Measurements from ENCODE around the gene TSR1.

Gene TSR1

DNA sequence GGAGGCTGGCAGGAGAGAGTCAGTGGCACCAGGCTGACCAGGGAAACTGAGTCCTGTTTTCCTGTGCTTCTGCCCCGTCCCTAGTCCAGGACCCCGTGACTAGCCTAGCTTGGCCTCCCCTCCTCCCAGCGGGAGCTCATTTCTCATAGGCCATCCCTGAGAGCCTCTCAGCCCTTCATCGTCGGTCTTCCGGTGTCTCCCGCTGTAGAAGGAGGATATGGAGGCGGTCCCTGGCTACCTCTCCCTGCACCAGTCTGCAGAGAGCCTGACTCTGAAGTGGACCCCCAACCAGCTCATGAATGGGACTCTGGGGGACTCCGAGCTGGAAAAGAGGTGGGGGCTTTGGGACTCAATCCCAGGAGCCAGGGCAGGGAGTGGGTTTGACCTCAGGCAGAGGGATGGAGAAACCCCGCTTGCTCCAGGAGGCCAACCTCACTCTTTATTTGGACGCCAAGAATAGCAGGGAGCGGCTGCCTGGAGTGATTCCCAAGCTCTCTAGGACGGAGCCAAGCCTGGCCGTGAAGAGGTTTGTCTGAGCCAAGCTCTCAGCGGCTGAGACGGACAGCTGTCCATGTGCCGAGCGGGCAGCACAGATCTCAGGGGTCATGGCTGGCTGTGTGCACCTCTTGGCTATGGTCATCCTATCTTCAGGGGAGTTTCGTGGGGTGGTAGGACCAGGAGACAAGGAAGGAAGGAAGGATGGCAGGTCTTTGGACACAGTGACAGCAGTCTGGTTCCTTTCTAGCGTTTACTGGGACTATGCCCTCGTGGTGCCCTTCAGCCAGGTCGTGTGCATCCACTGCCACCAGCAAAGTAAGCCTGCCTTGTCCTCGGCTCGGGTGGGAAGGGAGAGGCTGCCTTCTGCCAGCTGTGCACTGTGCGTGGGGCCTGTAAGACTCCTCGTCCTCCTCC lies 27.9 kb upstream of the TSR1 start:
- no peak overlapping the region for H2AFZ ChIP-seq (ENCODE audit: low read depth, low read length)
- H3K36me3 ChIP-seq (ENCODE audit: insufficient read depth, low read length), result peaks cover 43% of the 10 kb centered on the region
- no peak overlapping the region for H3K4me3 ChIP-seq (ENCODE audit: low read length)

DNA sequence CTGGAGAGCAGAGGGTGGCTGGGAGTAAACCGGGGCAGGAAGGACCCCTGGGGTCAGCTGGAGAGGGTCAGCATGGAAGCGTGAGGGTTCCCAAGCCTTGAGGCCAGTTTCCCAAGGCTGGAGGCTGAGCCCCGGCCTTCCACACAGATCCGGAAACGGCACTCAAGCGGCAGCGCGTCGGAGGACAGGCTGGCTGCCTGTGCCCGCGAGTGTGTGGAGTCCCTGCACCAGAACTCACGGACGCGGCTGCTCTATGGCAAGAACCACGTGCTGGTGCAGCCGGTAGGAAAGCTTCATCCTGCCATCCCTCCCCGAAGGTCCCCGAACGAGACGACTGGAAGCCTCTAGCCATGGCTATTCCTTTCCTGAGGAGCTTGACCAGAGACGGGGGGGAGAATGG lies 27.1 kb upstream of the TSR1 start:
- H3K4me1 ChIP-seq (ENCODE audit: insufficient read depth, low read length), result peaks cover 3% of the 10 kb centered on the region
- H3K9me3 ChIP-seq (ENCODE audit: low read length), result no peaks in the 10 kb centered on the region
- no peak overlapping the region for H2AFZ ChIP-seq (ENCODE audit: low read depth, low read length)

More for the DNA sequence above, 27.9 kb upstream of the TSR1 start:
- Histone ChIP-seq H3K9me3 (ENCODE audit: low read length) (no peaks in the 10 kb centered on the region), H3K27me3 (ENCODE audit: insufficient read depth, low read length) (no peaks in the 10 kb centered on the region), H3K4me1 (ENCODE audit: insufficient read depth, low read length) (peaks cover 3% of the 10 kb centered on the region)

DNA sequence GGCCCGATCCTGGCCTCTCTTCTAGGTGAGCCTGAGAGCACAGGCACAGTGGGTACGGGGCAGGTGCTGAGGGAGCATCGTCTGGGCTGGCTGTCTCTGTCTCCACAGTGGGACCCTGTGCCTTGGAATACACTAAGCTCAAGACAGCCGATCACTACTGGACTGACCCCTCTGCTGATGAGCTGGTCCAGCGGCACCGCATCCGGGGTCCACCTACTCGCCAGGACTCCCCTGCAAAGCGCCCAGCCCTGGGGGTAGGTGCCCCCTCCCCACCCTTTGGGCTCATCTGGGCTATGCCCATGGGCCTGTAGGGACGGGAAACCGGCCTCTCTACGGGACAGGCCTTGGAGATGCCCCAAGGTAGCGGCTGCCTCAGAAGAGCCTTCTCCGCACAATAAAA lies 26.6 kb upstream of the TSR1 start:
- no peak overlapping the region for H2AFZ ChIP-seq (ENCODE audit: low read depth, low read length)
- no peaks in the 10 kb centered on the region for H3K27me3 ChIP-seq (ENCODE audit: insufficient read depth, low read length)
- peaks cover 3% of the 10 kb centered on the region for H3K4me1 ChIP-seq (ENCODE audit: insufficient read depth, low read length)
- H3K4me3 ChIP-seq (ENCODE audit: low read length), result no peak overlapping the region
- H3K36me3 ChIP-seq (ENCODE audit: insufficient read depth, low read length), result peaks cover 44% of the 10 kb centered on the region
- no peaks in the 10 kb centered on the region for H3K9me3 ChIP-seq (ENCODE audit: low read length)

More for the DNA sequence above, 27.1 kb upstream of the TSR1 start:
- Histone ChIP-seq H3K27me3 (ENCODE audit: insufficient read depth, low read length) (no peaks in the 10 kb centered on the region), H3K36me3 (ENCODE audit: insufficient read depth, low read length) (peaks cover 44% of the 10 kb centered on the region), H3K4me3 (ENCODE audit: low read length) (no peak overlapping the region)

DNA sequence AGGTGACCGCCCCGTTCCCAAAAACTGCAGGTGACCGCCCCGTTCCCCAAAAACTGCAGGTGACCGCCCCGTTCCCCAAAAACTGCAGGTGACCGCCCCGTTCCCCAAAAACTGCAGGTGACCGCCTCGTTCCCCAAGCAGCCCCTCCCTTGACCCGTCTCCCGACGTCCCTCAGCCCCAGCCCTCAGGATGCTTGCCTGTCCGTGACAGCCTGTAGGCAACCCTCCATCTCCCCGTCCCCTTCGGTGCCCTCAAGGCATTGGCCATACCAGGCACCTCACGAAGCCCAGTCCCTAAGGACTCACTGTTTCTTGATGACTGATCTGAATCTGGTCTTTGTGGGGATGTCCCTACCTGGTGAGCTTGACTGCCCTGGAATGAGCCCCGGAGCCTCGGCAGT lies 26.2 kb upstream of the TSR1 start:
- Histone ChIP-seq H3K36me3 (ENCODE audit: insufficient read depth, low read length) (peaks cover 44% of the 10 kb centered on the region), H3K9me3 (ENCODE audit: low read length) (no peaks in the 10 kb centered on the region), H3K4me3 (ENCODE audit: low read length) (no peak overlapping the region), H2AFZ (ENCODE audit: low read depth, low read length) (no peak overlapping the region), H3K27me3 (ENCODE audit: insufficient read depth, low read length) (no peaks in the 10 kb centered on the region), H3K4me1 (ENCODE audit: insufficient read depth, low read length) (peaks cover 3% of the 10 kb centered on the region)

DNA sequence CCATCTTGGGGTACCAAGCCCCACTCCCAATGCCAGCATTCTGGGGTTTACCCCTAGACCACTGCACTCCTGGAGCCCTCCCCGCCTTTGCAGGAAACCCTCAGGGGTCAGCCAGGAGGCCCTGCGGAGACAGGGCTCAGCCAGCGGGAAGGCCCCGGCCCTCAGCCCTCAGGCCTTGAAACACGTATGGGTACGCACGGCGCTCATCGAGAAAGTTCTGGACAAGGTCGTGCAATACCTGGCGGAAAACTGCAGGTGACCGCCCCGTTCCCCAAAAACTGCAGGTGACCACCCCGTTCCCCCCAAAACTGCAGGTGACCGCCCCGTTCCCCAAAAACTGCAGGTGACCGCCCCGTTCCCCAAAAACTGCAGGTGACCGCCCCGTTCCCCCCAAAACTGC lies 25.8 kb upstream of the TSR1 start:
- no peak overlapping the region for H3K4me3 ChIP-seq (ENCODE audit: low read length)
- H2AFZ ChIP-seq (ENCODE audit: low read depth, low read length), result no peak overlapping the region

DNA sequence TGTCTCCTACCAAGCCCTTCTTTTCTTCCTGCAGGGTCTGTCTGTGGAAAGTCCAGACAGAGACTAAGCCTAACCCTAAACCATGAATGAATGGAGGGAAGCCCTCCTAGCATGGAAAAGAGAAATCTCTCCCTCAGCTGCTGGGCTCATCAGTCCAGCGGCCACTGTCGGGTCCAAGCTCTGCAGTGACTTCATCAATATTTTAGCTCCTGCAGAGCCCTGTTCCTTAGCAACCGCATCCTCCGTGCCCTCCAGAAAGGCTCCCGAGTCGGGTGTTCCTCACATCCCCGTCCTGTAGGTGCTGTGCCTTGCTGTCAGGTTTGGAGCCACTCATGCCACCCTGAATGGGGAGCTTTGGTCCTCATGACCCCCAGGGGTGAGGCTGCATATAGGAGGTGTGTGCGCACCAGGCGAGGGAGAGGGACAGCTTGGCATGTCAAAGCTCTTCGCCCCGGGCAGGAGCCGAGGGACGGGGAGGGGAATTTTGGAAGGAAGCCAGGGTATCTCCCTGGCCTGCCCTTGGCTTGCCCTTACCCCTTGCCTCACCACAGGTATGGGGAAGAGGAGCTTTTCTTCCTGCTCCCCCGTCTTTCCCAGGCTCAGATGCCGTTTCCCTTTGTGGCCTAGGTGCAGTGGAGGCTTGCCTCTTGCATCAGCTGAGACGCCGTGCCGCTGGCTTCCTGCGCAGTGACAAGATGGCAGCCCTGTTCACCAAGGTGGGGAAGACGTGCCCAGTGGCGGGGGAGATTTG lies 24.9 kb upstream of the TSR1 start:
- Histone ChIP-seq H3K4me3 (ENCODE audit: low read length) (no peak overlapping the region), H3K36me3 (ENCODE audit: insufficient read depth, low read length) (peaks cover 42% of the 10 kb centered on the region), H3K27me3 (ENCODE audit: insufficient read depth, low read length) (no peaks in the 10 kb centered on the region), H3K9me3 (ENCODE audit: low read length) (no peaks in the 10 kb centered on the region), H2AFZ (ENCODE audit: low read depth, low read length) (no peak overlapping the region), H3K4me1 (ENCODE audit: insufficient read depth, low read length) (peaks cover 3% of the 10 kb centered on the region)

More for the DNA sequence above, 25.8 kb upstream of the TSR1 start:
- H3K36me3 ChIP-seq (ENCODE audit: insufficient read depth, low read length), result peaks cover 44% of the 10 kb centered on the region
- peaks cover 3% of the 10 kb centered on the region for H3K4me1 ChIP-seq (ENCODE audit: insufficient read depth, low read length)
- H3K9me3 ChIP-seq (ENCODE audit: low read length), result no peaks in the 10 kb centered on the region
- H3K27me3 ChIP-seq (ENCODE audit: insufficient read depth, low read length), result no peaks in the 10 kb centered on the region

DNA sequence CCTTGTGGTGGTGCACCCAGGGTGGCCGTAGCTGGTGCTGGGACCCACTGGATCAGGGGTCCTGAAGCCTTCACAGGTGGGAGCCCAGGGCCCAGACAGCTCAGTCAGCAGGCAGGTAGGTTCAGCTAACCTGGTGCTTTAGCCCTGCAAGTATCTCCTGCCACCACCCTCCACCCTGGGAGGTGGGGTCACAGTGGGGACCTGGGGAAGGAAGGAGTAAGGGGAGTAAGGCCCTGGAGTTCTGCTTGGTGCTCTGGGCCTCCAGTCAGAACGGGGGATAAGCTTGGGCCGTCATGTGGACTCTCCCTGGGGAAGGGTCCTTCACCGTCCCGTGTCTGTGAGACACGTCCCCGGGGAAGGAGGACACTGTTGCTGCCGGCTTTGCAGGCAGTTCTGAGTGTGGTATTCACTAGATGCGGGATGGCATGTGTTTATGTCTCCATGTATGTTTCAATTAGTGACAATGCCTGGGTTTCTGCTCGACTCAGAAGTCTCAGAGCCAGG lies 21.7 kb upstream of the TSR1 start:
- H3K36me3 ChIP-seq (ENCODE audit: insufficient read depth, low read length), result peaks cover 16% of the 10 kb centered on the region
- H3K27me3 ChIP-seq (ENCODE audit: insufficient read depth, low read length), result no peaks in the 10 kb centered on the region
- H3K4me3 ChIP-seq (ENCODE audit: low read length), result no peak overlapping the region
- no peak overlapping the region for H2AFZ ChIP-seq (ENCODE audit: low read depth, low read length)
- no peaks in the 10 kb centered on the region for H3K9me3 ChIP-seq (ENCODE audit: low read length)
- peaks cover 3% of the 10 kb centered on the region for H3K4me1 ChIP-seq (ENCODE audit: insufficient read depth, low read length)

DNA sequence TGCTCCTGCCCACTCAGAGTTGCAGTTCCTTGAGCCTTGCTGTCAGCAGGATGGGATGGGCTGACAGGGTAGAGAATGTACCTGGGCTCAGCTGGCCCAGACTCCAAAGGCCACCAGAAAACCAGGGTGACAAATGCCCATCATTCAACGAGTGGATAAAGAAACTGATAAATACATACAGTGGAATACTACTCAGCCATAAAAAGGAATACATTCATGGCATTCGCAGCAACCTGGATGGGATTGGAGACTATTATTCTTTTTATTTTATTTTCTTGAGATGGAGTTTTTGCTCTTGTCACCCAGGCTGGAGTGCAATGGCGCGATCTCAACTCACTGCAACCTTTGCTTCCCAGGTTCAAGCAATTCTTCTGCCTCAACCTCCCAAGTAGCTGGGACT lies 21.0 kb upstream of the TSR1 start:
- Histone ChIP-seq H3K9me3 (ENCODE audit: low read length) (no peaks in the 10 kb centered on the region), H3K4me1 (ENCODE audit: insufficient read depth, low read length) (peaks cover 3% of the 10 kb centered on the region), H2AFZ (ENCODE audit: low read depth, low read length) (no peak overlapping the region), H3K27me3 (ENCODE audit: insufficient read depth, low read length) (no peaks in the 10 kb centered on the region), H3K36me3 (ENCODE audit: insufficient read depth, low read length) (peaks cover 10% of the 10 kb centered on the region), H3K4me3 (ENCODE audit: low read length) (no peak overlapping the region)

DNA sequence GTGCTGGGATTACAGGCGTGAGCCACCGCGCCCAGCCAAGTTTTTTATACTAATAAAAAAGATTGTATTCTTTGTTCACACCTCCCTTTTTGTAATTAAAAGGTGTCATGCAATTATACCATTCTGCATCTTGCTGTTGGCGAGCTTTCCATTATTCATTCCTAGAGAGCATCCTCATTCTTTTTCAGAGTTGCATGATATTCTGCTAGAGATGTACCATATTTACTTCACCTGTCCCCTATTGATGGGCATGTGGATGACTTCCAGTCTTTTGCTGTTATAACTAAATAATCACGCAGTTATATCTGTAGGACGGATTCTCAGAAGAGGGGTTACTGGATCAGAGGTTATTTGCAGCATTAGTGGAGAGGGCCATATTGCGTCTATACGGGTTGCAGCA lies 18.1 kb upstream of the TSR1 start:
- Histone ChIP-seq H3K4me3 (ENCODE audit: low read length) (no peak overlapping the region), H3K36me3 (ENCODE audit: insufficient read depth, low read length) (peaks cover 4% of the 10 kb centered on the region), H3K4me1 (ENCODE audit: insufficient read depth, low read length) (peaks cover 2% of the 10 kb centered on the region), H3K9me3 (ENCODE audit: low read length) (no peaks in the 10 kb centered on the region), H3K27me3 (ENCODE audit: insufficient read depth, low read length) (no peaks in the 10 kb centered on the region), H2AFZ (ENCODE audit: low read depth, low read length) (no peak overlapping the region)

DNA sequence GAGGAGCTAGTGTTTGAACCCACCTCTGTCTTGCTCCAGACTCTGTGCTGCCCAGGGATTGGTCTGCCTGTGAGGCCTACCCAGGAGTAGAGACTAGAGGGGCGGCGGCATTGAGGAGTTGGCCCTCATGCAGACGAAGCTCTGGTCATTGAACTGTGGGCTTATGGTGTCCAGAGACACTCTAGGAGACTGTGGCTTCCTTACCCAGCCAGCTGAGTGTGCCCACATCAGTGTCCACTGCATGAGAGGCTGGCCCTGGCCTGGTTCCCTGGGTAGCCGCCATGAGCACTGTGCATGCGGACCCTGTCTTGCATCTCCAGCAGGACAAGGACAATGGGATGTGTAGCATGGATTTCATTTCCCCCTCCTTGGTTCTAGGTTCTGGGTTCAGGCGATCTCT lies 15.0 kb upstream of the TSR1 start:
- no peak overlapping the region for H3K4me3 ChIP-seq (ENCODE audit: low read length)
- H3K27me3 ChIP-seq (ENCODE audit: insufficient read depth, low read length), result no peaks in the 10 kb centered on the region
- no peaks in the 10 kb centered on the region for H3K9me3 ChIP-seq (ENCODE audit: low read length)
- peaks cover 15% of the 10 kb centered on the region for H3K4me1 ChIP-seq (ENCODE audit: insufficient read depth, low read length)
- no peak overlapping the region for H2AFZ ChIP-seq (ENCODE audit: low read depth, low read length)
- H3K36me3 ChIP-seq (ENCODE audit: insufficient read depth, low read length), result no peaks in the 10 kb centered on the region

DNA sequence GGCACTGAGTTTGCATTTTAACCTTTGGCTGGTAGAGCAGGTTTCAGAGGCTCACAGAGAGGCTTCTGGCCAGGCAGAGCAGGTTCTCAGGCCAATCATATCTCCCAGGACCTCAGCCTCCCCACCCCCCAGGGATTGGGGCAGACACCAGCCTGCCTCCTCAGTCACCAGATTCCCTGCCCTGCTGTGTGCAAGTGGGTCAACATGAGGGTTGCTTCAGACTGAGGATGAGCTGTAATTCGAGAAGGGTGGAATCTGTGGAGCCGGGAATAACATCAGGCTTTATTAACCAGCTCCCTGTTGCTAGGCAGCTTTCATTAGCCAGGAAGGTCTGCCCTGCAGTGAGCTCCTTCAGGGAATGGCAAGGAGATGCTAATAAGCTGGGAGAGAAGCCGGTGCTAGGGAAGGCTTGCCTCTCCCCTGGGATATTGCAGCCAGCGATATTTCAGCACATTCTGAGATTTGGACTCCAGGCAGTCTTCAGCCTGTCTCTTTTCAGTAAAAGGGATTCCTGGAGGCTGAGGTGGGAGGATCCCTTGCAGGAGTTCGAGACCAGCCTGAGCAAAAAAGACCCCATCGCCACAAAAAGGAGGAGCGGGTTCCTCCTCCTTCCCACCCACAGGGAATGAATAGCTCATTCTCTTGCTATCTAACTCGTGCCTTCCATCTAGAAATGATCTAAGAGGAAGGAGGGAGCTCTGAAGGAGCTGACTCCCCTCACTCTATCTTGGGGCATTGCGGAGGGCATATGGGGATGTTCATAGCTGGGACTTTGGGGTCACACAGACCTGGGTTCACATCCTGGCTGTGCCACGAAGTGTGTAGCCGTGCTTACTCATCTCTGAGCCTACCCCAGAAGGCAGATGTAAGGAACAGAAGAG lies 11.8 kb upstream of the TSR1 start:
- Histone ChIP-seq H3K36me3 (ENCODE audit: insufficient read depth, low read length) (peaks cover 16% of the 10 kb centered on the region), H3K4me1 (ENCODE audit: insufficient read depth, low read length) (peaks cover 15% of the 10 kb centered on the region), H3K27me3 (ENCODE audit: insufficient read depth, low read length) (no peaks in the 10 kb centered on the region), H2AFZ (ENCODE audit: low read depth, low read length) (peak overlapping the region; percentile 19), H3K4me3 (ENCODE audit: low read length) (peak overlapping the region; percentile 16), H3K9me3 (ENCODE audit: low read length) (no peaks in the 10 kb centered on the region)

DNA sequence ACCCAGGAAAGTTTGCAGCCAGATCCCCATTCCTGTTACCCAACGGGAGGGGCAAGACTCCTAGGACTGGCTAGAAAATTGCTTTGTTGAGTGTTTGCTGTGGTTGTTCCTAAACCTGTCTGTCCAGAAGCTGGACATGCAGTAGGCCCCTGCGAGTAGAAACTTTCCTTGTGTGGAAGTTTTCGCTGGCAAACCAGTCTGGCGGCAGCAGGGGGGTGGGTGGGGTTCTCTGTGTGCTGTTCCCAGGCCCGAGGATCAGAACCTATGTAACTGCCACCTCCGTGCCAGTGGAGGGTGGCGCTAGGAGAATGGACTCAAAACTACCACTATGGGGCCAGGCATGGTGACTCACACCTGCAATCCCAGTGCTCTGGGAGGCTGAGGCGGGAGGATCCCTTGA lies 10.2 kb upstream of the TSR1 start:
- peaks cover 26% of the 10 kb centered on the region for H3K36me3 ChIP-seq (ENCODE audit: insufficient read depth, low read length)
- no peaks in the 10 kb centered on the region for H3K9me3 ChIP-seq (ENCODE audit: low read length)
- no peak overlapping the region for H2AFZ ChIP-seq (ENCODE audit: low read depth, low read length)
- no peak overlapping the region for H3K4me3 ChIP-seq (ENCODE audit: low read length)
- H3K4me1 ChIP-seq (ENCODE audit: insufficient read depth, low read length), result peaks cover 15% of the 10 kb centered on the region
- no peaks in the 10 kb centered on the region for H3K27me3 ChIP-seq (ENCODE audit: insufficient read depth, low read length)

All from neuron (in vitro differentiated cells).